Astrocyte (in vitro differentiated cells and primary cell): ENCODE measurements around the gene YKT6. TPM values are rescaled to one million over a fixed set of nuclear protein-coding genes. Genes with fewer than 3 reads are reported as not detected.

Experiments
- DNase-seq: peaks from one replicate; pipeline ENCODE4 v3.0.0-alpha.2; 2010; ENCODE audit warnings: low read depth
- FAIRE-seq: peaks from 2 replicates; lab custom pipeline; 2011; peaks lifted over from hg19 to GRCh38; lab: Jason Lieb, UNC
- H2AFZ ChIP-seq: 2 replicates; pipeline ENCODE4 v1.6.0; 2012; ENCODE audit warnings: low read depth, low read length, inconsistent platforms
- H3K27ac ChIP-seq: 2 replicates; pipeline ENCODE4 v1.5.1; 2011; ENCODE audit warnings: low read depth, low read length, inconsistent platforms
- H3K27me3 ChIP-seq: 2 replicates; pipeline ENCODE4 v1.6.0; 2011; ENCODE audit warnings: low read length, inconsistent platforms; ENCODE audit not compliant: insufficient read depth
- H3K36me3 ChIP-seq: 2 replicates; pipeline ENCODE4 v1.5.1; 2011; ENCODE audit warnings: low read length, inconsistent platforms; ENCODE audit not compliant: insufficient read depth
- H3K4me1 ChIP-seq: 2 replicates; pipeline ENCODE4 v1.5.1; 2011; ENCODE audit warnings: low read length, inconsistent platforms; ENCODE audit not compliant: insufficient read depth
- H3K4me2 ChIP-seq: 2 replicates; pipeline ENCODE4 v1.6.0; 2012; ENCODE audit warnings: low read length, inconsistent platforms
- H3K4me3 ChIP-seq: 2 replicates; pipeline ENCODE4 v1.5.1; 2011; ENCODE audit warnings: low read depth, mild to moderate bottlenecking, low read length, inconsistent platforms; ENCODE audit not compliant: insufficient read depth
- H3K79me2 ChIP-seq: 2 replicates; pipeline ENCODE4 v1.6.0; 2012; ENCODE audit warnings: mild to moderate bottlenecking, low read length, inconsistent platforms; ENCODE audit not compliant: insufficient read depth
- H3K9ac ChIP-seq: 2 replicates; pipeline ENCODE4 v1.6.0; 2012; ENCODE audit warnings: mild to moderate bottlenecking, low read length, inconsistent platforms
- H3K9me3 ChIP-seq: 2 replicates; pipeline ENCODE4 v1.5.1; 2012; ENCODE audit warnings: low read depth, mild to moderate bottlenecking, low read length, inconsistent platforms; ENCODE audit not compliant: insufficient read depth
- H4K20me1 ChIP-seq: 2 replicates; pipeline ENCODE4 v1.6.0; 2012; ENCODE audit warnings: low read length, inconsistent platforms; ENCODE audit not compliant: insufficient read depth
- H3K27ac Mint-ChIP-seq: one replicate; pipeline ENCODE4 v1.8.0; 2021; ENCODE audit warnings: mild to moderate bottlenecking, mixed read lengths; ENCODE audit not compliant: unreplicated experiment
- H3K27me3 Mint-ChIP-seq: one replicate; pipeline ENCODE4 v1.8.0; 2021; ENCODE audit warnings: low read depth, mixed read lengths; ENCODE audit not compliant: unreplicated experiment
- H3K36me3 Mint-ChIP-seq: one replicate; pipeline ENCODE4 v1.8.0; 2021; ENCODE audit warnings: low read depth, mixed read lengths; ENCODE audit not compliant: unreplicated experiment
- H3K4me1 Mint-ChIP-seq: one replicate; pipeline ENCODE4 v1.8.0; 2021; ENCODE audit warnings: low read depth, mixed read lengths; ENCODE audit not compliant: unreplicated experiment
- H3K4me3 Mint-ChIP-seq: one replicate; pipeline ENCODE4 v1.8.0; 2021; ENCODE audit warnings: mild to moderate bottlenecking, moderate library complexity, mixed read lengths; ENCODE audit not compliant: unreplicated experiment
- H3K9me3 Mint-ChIP-seq: one replicate; pipeline ENCODE4 v1.8.0; 2021; ENCODE audit warnings: mild to moderate bottlenecking, mixed read lengths; ENCODE audit not compliant: unreplicated experiment
- CTCF ChIP-seq: IDR thresholded peaks from 2 replicates; pipeline ENCODE4 v1.5.1; 2011; ENCODE audit warnings: low read depth, mild to moderate bottlenecking, inconsistent platforms, low read length, moderate library complexity; ENCODE audit not compliant: insufficient read depth
- EZH2 ChIP-seq: IDR thresholded peaks from 2 replicates; pipeline ENCODE4 v1.6.1; 2012; ENCODE audit warnings: mild to moderate bottlenecking, low read length, inconsistent platforms; ENCODE audit not compliant: insufficient read depth
- total RNA-seq: library from RNA; stranded (reverse); gene quantifications from 2 replicates; pipeline ENCODE4 v1.2.1, GENCODE V29; 2021

The YKT6 gene
- total RNA-seq, 1 donor from 2014 or later, result 216 TPM

DNA sequence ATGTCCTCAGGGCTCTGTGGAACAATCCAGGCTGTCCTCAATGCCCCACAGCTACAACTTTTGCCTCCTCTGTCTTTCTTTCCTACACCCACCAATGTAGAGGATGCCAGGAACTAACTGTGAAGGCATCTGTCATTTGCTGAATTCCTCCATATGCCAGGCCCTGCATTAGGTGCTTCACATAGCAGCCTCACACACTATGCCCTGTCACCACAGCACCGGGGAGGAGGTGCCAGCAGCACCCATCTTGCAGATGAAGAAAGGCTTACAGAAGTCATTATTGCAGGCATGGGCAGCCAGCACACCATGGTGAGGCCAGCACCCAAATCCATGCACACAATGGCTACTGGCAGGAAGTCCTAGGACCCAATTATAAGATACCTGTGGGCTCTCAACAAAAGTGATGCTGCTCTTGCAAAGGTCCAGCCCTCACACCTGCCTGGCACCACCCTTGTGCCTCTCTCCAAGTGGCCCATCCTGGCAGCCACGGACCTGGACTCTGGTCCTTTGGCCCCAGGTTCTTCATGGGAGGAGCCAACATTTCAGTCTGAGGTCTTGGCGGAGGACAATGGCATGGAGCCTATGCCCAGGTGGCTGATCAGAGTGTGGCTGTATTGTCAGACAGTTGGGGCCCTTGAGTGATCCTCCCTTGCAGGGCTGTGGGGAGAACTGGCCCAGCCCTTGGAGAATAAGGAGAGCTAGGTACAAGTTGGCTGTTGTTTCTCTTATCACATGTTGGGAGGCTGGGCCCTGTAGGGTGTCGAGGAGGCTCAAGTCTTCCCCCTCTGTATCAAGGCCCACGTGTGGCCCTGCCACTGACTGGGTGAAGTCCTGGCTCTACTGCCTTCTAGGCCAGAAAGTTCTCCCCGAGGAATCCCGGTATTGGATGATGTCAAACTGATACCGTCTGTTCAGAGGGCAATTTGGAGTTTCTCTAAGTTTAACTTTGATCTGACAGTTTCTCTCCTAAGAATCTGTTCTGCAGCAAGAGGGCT is 45.3 kb upstream of the YKT6 start:
- DNase-seq (no peak), FAIRE-seq (no peak)
- Histone ChIP-seq H4K20me1 (no peaks in the 10 kb centered on the region), H3K4me1 (no peaks in the 10 kb centered on the region), H3K4me2 (no peak overlapping the region), H3K4me3 (no peak overlapping the region), H3K9ac (no peak overlapping the region), H3K27ac (no peak overlapping the region), H3K27me3 (no peaks in the 10 kb centered on the region), H2AFZ (no peak overlapping the region), H3K79me2 (no peaks in the 10 kb centered on the region), H3K36me3 (no peaks in the 10 kb centered on the region), H3K9me3 (no peaks in the 10 kb centered on the region)
- TF ChIP-seq CTCF (no peak), EZH2 (no peak)
- Mint-ChIP-seq H3K36me3 (peaks cover 2% of the 10 kb centered on the region), H3K9me3 (no peaks in the 10 kb centered on the region), H3K27ac (no peak overlapping the region), H3K4me1 (no peaks in the 10 kb centered on the region), H3K27me3 (peaks cover 45% of the 10 kb centered on the region), H3K4me3 (no peak overlapping the region)

DNA sequence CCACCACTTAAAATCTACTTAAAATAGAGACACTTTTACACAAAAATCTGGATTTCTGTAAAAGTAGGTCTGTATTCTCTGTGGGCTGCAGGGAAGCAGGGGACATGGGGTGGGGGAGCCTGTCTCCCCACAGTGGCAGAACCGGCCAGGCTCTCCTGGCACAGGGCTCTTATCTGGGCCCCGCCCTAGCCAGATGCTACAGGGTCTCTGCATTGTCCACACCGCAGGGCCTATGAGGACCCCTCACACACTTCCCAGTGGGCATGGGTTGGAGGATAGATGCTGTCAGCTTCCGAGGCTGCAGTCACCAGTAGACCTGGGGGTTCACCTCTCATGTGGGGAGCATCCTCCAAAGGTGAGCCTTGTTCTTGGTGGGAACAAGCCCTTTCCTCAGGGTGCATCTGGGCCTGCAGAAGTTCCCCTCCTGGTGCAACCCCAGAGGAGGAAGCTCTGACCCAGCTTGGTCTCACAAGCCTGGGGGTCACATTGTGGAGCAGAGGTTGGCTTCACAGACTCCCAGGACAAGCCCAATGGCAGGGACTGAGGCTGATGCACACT is 44.2 kb upstream of the YKT6 start:
- no peaks in the 10 kb centered on the region for H3K4me1 Mint-ChIP-seq
- Histone ChIP-seq H3K4me1 (no peaks in the 10 kb centered on the region), H3K9ac (no peak overlapping the region), H3K79me2 (no peaks in the 10 kb centered on the region), H3K27ac (no peak overlapping the region), H3K36me3 (no peaks in the 10 kb centered on the region), H3K4me3 (no peak overlapping the region), H3K27me3 (no peaks in the 10 kb centered on the region), H4K20me1 (no peaks in the 10 kb centered on the region), H2AFZ (no peak overlapping the region), H3K4me2 (no peak overlapping the region), H3K9me3 (no peaks in the 10 kb centered on the region)
- FAIRE-seq, result no peak
- H3K27me3 Mint-ChIP-seq, result peaks cover 35% of the 10 kb centered on the region
- H3K9me3 Mint-ChIP-seq, result no peaks in the 10 kb centered on the region
- H3K27ac Mint-ChIP-seq, result no peak overlapping the region
- DNase-seq, result no peak
- TF ChIP-seq EZH2 (no peak), CTCF (no peak)
- H3K36me3 Mint-ChIP-seq, result peaks cover 2% of the 10 kb centered on the region
- no peak overlapping the region for H3K4me3 Mint-ChIP-seq
